GM19468 (cell line): Measurements from ENCODE around the gene IGLL5.
"Not testable (repeated sequence)": the region's sequence is repeated elsewhere in the genome, so short reads cannot be mapped to it uniquely, and the experiment has no call there.

Experiments
- ATAC-seq: cut with Tn5 transposase; IDR thresholded peaks from one replicate; pipeline ENCODE4 v1.9.1; 2021; ENCODE audit warnings: mild to moderate bottlenecking, moderate library complexity, moderate number of reproducible peaks; ENCODE audit not compliant: unreplicated experiment; ENCODE audit errors: extremely low read depth

The IGLL5 gene

GRCh38 chr22:22897947-22898346, 10.3 kb downstream of the IGLL5 start:
- ATAC-seq = no peak

GRCh38 chr22:22898411-22898950, 10.9 kb downstream of the IGLL5 start:
- ATAC-seq = not testable (repeated sequence)

- not testable (repeated sequence) for ATAC-seq
These were observed 11.9 kb downstream of the IGLL5 start for GRCh38 chr22:22899342-22900080.

- ATAC-seq = not testable (repeated sequence)
These were observed 13.1 kb downstream of the IGLL5 start for GRCh38 chr22:22900527-22901205.

DNA sequence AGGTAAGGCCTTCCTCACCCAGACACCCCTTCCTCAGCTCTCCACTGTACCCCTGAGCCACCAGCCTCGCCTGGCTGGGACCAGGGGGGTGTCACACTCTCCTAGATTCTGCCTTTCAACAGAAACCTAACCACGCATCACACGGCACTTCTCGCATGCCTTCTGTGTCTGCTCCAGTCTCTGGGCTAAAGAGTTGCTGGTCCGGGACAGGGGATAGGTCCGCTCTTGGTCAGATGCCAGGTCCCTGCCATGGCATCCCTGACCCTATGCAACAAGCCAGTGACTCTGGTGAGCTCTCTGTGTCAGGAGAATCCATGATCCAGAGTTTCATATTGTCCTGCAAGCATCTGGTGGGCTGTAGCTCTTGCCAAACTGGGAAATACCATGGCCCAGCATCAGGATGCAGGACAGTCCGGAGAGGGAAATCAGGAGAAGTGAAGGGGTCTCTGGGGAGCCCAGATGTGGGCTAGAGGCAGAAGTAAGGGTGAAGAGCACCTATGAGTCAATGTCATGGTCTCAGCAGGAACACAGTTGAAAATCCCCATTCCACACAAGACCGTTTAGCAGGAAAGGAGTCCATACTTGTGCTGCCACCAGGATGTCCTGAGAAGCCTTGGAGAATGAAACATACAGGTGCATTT, 14.1 kb downstream of the IGLL5 start:
- ATAC-seq = no peak

DNA sequence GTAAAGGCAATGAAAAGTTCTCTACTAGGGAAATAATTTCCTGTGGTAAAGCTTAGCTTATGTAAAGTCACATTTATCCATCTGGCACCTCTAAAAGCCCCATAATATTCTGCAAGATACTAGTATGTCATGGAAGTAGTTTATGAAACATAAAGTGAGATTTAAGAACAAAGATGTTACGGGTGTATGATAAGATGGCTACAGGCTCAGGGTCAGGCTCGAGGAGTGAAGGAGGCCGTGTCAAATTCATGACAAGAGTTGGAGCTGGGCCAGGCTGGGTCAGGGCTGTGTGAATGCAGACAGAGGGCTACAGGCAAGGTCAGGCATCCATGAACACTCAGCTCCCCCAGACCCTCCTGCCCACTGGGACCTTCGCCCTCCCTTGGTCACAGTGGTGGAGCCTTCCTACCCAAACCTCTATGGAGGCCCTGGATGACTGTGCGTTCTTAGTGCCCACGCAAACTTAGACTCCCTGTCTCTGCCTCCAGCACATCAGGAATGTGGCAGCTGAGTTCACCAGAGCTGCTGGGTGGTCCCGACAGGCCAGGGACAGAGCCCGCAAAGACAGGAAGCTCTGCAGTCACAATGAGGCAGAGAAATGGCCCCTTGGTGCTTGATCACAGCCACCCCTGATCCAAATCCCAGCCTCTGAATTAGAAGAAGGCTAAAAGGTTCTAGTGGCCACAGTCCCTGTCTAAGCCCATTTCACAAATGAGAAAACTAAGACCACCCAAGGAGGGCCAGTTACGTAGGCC, 14.8 kb downstream of the IGLL5 start:
- ATAC-seq = no peak

DNA sequence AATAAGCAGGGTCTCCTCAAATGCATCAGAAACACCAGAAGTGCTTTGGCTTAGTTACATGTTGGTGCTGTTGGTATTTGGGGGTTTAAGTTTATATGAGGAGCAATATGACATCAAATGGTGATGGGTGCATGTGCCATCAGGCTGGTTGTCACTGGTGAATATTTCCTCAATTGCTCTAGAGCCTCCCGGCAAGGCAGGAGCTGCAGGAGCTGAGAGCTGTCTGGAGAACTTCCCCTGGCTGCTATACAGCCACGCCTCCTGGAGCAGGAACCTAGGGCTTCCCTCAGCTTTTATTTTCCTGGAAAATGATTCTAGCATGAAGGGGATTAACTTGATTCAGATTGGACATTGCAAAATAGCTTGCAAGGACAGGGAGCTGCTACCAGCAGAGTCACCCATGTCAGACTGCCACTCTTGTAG, 15.8 kb downstream of the IGLL5 start:
- ATAC-seq = no peak

DNA sequence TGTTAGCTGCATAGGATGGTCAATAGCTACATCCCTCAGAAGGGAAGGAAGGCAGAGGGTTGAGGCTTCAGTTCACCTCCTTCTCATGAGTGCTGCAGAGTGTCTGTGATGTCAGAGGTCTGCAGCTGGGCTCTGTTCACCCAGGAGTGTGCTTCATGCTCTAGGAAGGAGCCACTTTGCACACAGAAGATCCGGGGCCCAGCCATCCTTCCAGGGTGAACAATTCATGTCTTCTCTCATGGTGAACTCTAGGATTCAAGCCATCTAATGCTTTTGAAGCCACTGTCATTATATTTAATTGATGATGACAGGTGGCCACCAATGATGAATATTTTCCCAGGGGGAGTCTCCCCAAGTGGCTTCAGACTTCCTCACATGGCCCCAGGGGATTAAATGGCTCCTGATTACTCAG, 16.2 kb downstream of the IGLL5 start:
- ATAC-seq = not testable (repeated sequence)

GRCh38 chr22:22904736-22905135, 17.1 kb downstream of the IGLL5 start:
- ATAC-seq = not testable (repeated sequence)

DNA sequence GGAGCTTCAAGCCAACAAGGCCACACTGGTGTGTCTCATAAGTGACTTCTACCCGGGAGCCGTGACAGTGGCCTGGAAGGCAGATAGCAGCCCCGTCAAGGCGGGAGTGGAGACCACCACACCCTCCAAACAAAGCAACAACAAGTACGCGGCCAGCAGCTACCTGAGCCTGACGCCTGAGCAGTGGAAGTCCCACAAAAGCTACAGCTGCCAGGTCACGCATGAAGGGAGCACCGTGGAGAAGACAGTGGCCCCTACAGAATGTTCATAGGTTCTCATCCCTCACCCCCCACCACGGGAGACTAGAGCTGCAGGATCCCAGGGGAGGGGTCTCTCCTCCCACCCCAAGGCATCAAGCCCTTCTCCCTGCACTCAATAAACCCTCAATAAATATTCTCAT, 18.8 kb downstream of the IGLL5 start:
- ATAC-seq = not testable (repeated sequence)

- no peak for ATAC-seq
These were observed 19.4 kb downstream of the IGLL5 start for GRCh38 chr22:22906907-22907550.

DNA sequence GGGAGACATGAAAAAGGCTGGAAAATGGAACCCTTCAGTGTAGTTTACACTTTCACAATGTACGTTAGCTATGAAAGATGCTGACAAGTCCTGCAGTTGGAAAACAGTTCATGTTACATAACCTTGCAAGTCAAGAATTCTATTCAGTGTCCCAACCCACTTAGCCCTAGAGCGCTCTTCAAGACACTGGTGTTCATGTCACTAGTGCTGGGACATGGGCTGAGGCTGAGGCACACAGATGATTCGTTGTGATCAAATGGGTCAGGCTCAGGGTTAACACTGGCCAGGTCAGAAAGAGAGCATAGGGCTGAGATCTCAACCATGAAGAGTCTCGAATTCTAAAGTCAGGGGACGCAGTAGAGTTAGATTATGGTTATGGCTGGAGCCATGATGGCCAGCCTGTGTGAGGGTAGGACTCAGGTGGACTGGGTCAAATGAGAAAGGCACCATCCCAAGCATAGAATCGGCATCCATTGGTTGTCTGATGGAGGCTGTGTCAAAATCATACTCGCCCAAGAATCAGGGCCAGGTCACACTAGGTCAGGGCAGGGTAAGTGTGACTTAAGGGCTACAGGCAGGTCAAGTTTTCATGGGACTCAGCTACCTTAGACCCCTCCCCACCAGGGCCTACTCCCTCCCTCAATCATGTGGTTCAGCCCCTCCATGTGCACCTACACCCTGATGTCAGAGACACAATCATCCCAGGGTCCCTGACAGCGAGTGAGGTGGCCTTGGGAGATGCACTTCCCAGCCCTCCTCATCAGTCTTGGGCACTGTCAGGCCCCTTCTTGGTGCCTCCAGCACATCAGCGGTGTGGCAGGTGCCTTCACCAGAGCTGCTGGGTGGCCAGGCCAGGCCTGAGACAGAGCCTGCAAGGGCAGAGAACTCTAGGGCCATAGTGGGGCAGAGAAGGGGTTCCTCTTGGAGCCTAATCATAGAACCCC, 20.2 kb downstream of the IGLL5 start:
- ATAC-seq = no peak

DNA sequence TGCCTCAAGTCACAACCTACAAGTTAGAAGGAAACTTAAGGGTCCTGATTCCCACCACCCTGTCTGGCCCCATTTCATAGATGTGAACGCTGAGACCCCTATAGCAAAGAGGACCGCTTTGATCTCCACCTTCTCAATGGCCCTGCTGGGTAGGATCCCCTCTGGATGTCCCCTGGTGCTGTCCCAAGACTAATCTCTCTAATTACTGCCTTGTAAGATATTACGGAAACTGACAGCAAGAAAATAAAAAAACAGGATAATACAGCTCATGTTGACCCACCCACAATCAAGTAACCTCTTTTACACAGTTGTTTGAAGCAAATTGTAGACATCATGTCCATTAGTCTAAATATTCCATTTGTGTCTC, 20.9 kb downstream of the IGLL5 start:
- no peak for ATAC-seq

DNA sequence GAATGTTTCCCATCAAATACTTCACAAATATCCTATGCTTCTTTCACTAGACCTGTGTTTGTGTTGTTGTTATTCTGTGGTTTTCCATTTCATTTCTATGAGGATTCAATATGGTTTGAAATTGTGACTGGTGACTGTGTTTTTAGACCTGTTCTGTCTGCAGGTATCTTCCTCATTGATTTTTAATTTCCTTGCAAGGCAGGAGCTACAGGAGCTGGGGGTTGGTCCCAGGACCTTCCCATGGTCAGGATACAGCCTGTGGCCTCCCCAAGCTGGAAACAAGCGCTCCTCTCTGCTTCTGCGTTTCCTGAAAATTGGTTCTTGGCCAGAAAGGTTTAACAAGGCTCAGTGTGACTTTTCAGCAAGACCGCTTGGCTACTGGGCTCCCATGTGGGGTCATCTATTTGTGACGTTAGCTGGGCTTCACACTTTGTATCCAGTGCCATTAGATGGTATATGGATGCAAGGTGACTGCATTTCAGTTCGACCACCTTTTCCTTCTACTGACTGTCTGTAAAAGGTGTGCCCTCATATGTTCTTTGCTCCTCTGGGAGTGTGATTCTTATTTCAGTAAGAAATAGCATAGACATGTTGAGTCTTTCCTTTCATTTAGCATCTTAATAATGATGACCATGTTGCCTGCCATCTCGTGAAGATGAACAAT, 21.5 kb downstream of the IGLL5 start:
- no peak for ATAC-seq

GRCh38 chr22:22909605-22910271, 22.1 kb downstream of the IGLL5 start:
- ATAC-seq = no peak

DNA sequence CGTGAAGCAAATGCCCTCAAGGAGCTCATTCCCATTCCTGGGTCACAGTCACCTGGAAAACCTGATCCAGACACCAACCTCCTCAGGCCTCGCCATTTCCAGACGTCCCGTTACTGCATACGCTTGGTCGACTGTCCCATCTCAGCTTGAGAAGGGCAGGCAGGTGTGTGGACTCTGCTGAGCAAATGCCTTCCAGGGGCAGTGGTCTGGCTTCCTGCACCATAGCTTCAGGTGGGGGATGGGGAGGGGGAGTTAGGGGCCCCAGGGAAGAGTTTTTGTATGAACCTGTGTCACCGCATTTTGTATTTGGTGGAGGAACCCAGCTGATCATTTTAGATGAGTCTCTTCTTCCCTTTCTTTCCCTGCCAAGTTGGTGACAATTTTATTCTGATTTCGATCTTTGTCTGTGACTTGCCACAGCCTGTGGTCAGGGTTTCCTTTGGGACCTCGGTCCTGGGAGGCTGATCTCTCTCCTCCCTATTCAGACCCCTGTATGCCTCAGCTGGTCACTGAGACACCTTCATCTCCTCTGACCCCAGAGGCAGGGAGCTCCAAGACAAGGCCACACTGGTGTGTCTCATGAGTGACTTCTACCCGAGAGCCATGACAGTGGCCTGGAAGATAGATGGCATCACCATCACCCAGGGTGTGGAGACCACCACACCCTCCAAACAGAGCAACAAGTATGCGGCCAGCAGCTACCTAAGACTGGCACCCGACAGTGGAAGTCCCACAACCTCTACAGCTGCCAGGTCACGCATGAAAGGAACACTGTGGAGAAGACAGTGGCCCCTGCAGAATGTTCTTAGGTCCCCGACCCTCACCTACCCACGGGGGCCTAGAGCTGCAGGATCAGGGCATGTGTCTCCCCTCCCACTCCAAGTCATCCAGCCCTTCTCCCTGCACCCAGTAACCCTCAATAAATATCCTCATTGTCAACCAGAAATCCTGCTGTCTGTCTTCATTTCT, 22.9 kb downstream of the IGLL5 start:
- ATAC-seq = no peak
